Epithelial cell of prostate (primary cell): ENCODE measurements around the gene GRHPR.
"Not testable (repeated sequence)": the region's sequence is repeated elsewhere in the genome, so short reads cannot be mapped to it uniquely, and the experiment has no call there.

Experiments used
- DNase-seq: peaks from one replicate; pipeline ENCODE4 v3.0.0-alpha.2; 2011; ENCODE audit warnings: low read depth, low spot score
- H3K27ac ChIP-seq: fragments of 450-650 bp; 2 replicates; pipeline ENCODE4 v1.5.1; 2017; ENCODE audit warnings: mild to moderate bottlenecking

The GRHPR gene

GRCh38 chr9:37420271-37421215 lies 2.0 kb upstream of the GRHPR start:
- no peak overlapping the region for H3K27ac ChIP-seq
- no peak for DNase-seq

GRCh38 chr9:37421914-37422288 lies 595 bp upstream of the GRHPR start:
- H3K27ac ChIP-seq, result peak overlapping the region; percentile 54
- no peak for DNase-seq

GRCh38 chr9:37423508-37423907 lies 1.0 kb downstream of the GRHPR start:
- no peak for DNase-seq
- H3K27ac ChIP-seq, result no peak overlapping the region

DNA sequence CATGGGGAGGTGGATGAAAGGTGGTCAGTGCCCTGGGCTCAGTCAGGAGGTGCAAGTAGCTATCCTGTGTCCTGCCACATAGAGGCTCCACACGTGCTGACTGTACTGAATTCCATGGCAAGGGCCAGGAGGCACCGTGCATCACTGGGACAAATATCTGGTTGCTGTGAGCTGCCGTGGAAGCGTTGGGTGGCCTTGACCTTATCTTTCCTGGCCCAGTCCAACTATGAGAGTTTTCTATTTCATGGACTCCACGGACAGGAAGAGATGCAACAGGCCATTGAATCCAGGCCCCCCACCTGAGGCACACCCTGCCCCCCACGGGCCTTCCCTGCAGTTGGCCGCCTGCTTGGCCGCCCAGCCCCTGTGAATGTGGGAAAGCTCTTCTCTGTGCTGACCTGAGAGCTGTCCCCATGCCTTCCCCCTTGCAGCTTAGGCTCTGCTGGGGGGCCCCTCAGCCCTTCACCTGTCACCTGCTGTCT lies 1.7 kb downstream of the GRHPR start:
- no peak overlapping the region for H3K27ac ChIP-seq
- no peak for DNase-seq

GRCh38 chr9:37424686-37425297 lies 2.3 kb downstream of the GRHPR start:
- no peak for DNase-seq
- no peak overlapping the region for H3K27ac ChIP-seq

- H3K27ac ChIP-seq, result no peak overlapping the region
- DNase-seq, result no peak
These were observed 2.8 kb downstream of the GRHPR start for GRCh38 chr9:37425298-37425752.

GRCh38 chr9:37426431-37426830 lies 3.9 kb downstream of the GRHPR start:
- H3K27ac ChIP-seq, DNase-seq: not testable (repeated sequence)

GRCh38 chr9:37426846-37427245 lies 4.3 kb downstream of the GRHPR start:
- no peak for DNase-seq
- no peak overlapping the region for H3K27ac ChIP-seq

- no peak for DNase-seq
- no peak overlapping the region for H3K27ac ChIP-seq
These were observed 5.8 kb downstream of the GRHPR start for GRCh38 chr9:37428345-37428744.

- no peak overlapping the region for H3K27ac ChIP-seq
- DNase-seq, result no peak
These were observed 7.2 kb downstream of the GRHPR start for GRCh38 chr9:37429441-37430285.

GRCh38 chr9:37430841-37431597 lies 8.5 kb downstream of the GRHPR start:
- DNase-seq, result no peak
- no peak overlapping the region for H3K27ac ChIP-seq

DNA sequence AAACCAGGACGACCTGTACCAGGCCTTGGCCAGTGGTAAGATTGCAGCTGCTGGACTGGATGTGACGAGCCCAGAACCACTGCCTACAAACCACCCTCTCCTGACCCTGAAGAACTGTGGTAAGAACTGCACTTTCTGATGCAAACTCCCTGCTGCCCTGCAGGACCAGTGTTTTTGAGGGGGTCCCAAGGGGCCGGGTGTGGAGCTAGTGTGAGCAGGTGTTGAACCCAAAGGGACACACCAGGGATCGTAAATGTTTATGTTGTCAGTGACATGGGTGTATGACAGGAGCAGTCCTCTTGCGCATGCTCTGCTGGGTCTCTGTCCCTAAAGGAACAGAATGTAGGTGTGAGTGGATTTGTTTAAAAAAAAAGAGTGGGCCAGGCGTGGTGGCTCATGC lies 9.5 kb downstream of the GRHPR start:
- no peak overlapping the region for H3K27ac ChIP-seq
- DNase-seq, result no peak

DNA sequence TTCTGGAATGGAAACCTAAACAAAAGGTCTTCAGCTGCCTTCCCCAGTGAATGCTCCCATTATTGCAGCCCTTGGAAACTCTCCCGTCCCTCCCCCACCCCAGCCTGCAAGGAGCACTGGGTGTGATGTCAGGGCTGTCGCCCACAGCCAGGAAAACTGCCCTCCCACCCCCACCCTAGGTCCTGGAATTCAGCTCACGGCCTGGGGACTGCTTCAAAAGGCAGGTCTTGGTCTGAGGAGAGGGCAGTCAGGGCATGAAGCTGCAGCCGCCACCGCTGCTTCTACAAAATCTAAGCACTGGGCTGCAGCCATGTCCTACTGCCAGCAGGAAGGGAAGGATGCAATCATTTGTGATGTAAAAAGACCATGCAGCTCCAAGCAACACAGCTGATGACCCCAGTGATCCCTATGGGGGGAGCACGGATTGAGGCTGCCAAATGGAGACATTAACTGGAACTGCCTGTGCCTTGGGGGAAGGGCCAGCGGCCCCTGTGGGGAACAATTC lies 11.4 kb downstream of the GRHPR start:
- no peak for DNase-seq
- H3K27ac ChIP-seq, result no peak overlapping the region

- DNase-seq, result no peak
- H3K27ac ChIP-seq, result no peak overlapping the region
These were observed 14.0 kb downstream of the GRHPR start for GRCh38 chr9:37436540-37436939.

- H3K27ac ChIP-seq, result no peak overlapping the region
- no peak for DNase-seq
These were observed 14.5 kb downstream of the GRHPR start for GRCh38 chr9:37437010-37437409.

- H3K27ac ChIP-seq, result no peak overlapping the region
- DNase-seq, result no peak
These were observed 15.1 kb downstream of the GRHPR start for GRCh38 chr9:37437621-37438020.

DNA sequence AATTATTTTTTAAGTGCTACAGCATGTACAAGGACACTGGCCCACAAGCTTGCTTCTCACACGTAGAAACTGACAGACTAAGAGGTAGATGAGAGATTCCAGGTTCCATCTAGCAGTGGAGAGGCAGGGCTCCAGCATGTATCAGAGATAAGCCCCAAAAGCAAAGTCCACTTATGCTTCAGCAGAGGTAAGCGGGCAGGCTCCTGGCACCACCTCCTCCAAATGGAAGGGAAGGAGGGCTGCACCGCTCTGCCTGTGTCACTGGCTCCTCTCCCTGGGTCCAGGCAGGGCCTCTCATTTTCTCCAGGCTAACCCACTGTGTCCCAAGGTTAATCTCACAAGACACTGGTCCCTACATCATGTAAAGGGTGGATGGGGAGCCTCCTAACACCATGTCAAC lies 15.9 kb downstream of the GRHPR start:
- no peak overlapping the region for H3K27ac ChIP-seq
- no peak for DNase-seq

- DNase-seq, result no peak
- H3K27ac ChIP-seq, result no peak overlapping the region
These were observed 19.4 kb downstream of the GRHPR start for GRCh38 chr9:37441776-37442370.

DNA sequence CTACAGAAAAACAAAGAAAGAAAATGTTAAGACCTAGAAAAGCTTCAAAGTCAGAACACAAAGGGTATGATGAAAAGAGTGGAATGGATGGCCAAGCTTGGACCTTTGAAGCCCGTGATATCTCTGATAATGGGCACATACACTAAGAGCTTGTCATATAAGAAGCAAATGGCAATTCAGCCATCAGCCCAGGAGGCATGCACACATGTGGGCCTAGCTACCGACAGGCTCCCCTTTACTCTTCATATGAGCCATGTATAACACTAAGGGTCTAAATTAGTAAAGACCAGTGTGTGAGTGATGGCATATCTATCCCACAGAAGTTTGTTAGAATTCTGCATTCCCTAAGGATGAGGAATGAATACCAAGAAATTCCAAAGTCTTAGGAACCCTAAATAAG lies 20.1 kb downstream of the GRHPR start:
- DNase-seq, result no peak
- no peak overlapping the region for H3K27ac ChIP-seq
